Osteoblast (primary cell): Measurements from ENCODE around the gene KIF21B. TPM values are rescaled to one million over a fixed set of nuclear protein-coding genes. Genes with fewer than 3 reads are reported as not detected.

Experiments
- DNase-seq: peaks from one replicate; pipeline ENCODE4 v3.0.0; 2011; ENCODE audit warnings: low spot score, mixed read lengths; ENCODE audit not compliant: insufficient read length; ENCODE audit errors: missing footprints
- H2AFZ ChIP-seq: 2 replicates; pipeline ENCODE4 v1.6.0; 2011; ENCODE audit warnings: mild to moderate bottlenecking, low read length
- H3K27ac ChIP-seq: 2 replicates; pipeline ENCODE4 v1.5.1; 2011; ENCODE audit warnings: mild to moderate bottlenecking, low read depth, low read length, moderate library complexity
- H3K27me3 ChIP-seq: 2 replicates; pipeline ENCODE4 v1.6.0; 2012; ENCODE audit warnings: mild to moderate bottlenecking, control low read depth, inconsistent platforms, low read length, moderate library complexity; ENCODE audit not compliant: insufficient read depth
- H3K36me3 ChIP-seq: 2 replicates; pipeline ENCODE4 v1.5.1; 2011; ENCODE audit warnings: mild to moderate bottlenecking, low read length, control low read depth, moderate library complexity; ENCODE audit not compliant: insufficient read depth
- H3K4me1 ChIP-seq: 2 replicates; pipeline ENCODE4 v1.5.1; 2011; ENCODE audit warnings: mild to moderate bottlenecking, low read length, control low read depth, moderate library complexity; ENCODE audit not compliant: insufficient read depth
- H3K4me2 ChIP-seq: 2 replicates; pipeline ENCODE4 v1.6.0; 2011; ENCODE audit warnings: mild to moderate bottlenecking, low read length; ENCODE audit not compliant: insufficient read depth
- H3K4me3 ChIP-seq: fragments of 200-600 bp; sonication (generic); 3 replicates; pipeline ENCODE4 v1.5.1; 2012; ENCODE audit warnings: mild to moderate bottlenecking, low read length, inconsistent platforms; ENCODE audit not compliant: insufficient read depth
- H3K79me2 ChIP-seq: 2 replicates; pipeline ENCODE4 v1.6.0; 2012; ENCODE audit warnings: mild to moderate bottlenecking, low read length, control low read depth, inconsistent platforms; ENCODE audit not compliant: insufficient read depth
- H3K9me3 ChIP-seq: 2 replicates; pipeline ENCODE4 v1.5.1; 2011; ENCODE audit warnings: low read depth, low read length, control low read depth
- H4K20me1 ChIP-seq: 2 replicates; pipeline ENCODE4 v1.6.0; 2012; ENCODE audit warnings: mild to moderate bottlenecking, low read length, control low read depth; ENCODE audit not compliant: insufficient read depth
- total RNA-seq: library from RNA; depleted of rRNA; stranded (reverse); fragments of >200 nt; gene quantifications from 2 replicates; pipeline ENCODE4 v1.2.3, GENCODE V29; 2012
- TF ChIP-seq, protein P1 (sequence below): IDR thresholded peaks from 2 replicates; pipeline ENCODE4 v1.5.1; 2011; ENCODE audit warnings: mild to moderate bottlenecking, low read depth, low read length, moderate library complexity; ENCODE audit errors: extremely low read depth

Gene KIF21B
- total RNA-seq, 1 donor, result under 0.01 TPM

DNA sequence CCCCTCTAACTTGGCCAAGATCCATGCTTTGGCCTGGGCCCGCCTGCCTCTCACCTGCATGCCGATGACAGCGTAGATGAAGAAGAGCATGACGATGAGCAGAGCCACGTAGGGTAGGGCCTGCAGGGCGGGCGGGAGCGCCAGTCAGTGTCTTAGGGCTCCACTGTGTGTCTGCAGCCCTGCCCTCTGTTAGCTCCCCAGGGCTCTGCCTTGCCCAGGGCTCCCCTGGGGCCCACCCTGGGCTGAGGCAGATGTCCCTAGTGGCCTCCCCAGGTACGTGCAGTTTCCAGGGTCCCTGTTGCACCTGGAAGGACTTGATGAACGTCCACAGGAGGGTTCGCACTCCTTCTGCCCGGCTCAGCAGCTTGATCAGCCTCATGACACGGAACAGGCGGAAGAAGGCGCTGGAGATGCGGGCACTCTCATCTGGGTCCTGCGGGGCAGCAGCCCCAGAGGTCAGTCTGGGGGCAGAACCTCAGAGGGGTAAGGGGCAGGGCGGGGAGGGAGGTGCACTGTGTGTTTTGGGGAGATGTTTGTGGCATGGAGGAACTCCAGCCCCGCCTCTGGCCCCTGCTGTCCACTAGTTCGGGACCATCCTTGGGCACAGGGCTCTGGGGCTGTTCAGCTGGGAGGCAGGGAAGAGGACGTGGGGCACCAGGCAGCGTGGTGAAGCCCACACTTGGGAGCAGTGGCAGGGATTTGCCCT is 29.8 kb upstream of the KIF21B start:
- TF ChIP-seq, protein P1, sequence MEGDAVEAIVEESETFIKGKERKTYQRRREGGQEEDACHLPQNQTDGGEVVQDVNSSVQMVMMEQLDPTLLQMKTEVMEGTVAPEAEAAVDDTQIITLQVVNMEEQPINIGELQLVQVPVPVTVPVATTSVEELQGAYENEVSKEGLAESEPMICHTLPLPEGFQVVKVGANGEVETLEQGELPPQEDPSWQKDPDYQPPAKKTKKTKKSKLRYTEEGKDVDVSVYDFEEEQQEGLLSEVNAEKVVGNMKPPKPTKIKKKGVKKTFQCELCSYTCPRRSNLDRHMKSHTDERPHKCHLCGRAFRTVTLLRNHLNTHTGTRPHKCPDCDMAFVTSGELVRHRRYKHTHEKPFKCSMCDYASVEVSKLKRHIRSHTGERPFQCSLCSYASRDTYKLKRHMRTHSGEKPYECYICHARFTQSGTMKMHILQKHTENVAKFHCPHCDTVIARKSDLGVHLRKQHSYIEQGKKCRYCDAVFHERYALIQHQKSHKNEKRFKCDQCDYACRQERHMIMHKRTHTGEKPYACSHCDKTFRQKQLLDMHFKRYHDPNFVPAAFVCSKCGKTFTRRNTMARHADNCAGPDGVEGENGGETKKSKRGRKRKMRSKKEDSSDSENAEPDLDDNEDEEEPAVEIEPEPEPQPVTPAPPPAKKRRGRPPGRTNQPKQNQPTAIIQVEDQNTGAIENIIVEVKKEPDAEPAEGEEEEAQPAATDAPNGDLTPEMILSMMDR, result no peak
- no peaks in the 10 kb centered on the region for H4K20me1 ChIP-seq
- H3K36me3 ChIP-seq, result no peaks in the 10 kb centered on the region
- no peak overlapping the region for H2AFZ ChIP-seq
- H3K9me3 ChIP-seq, result no peaks in the 10 kb centered on the region
- no peak overlapping the region for H3K4me2 ChIP-seq
- no peak overlapping the region for H3K4me3 ChIP-seq
- peak; percentile 57 for DNase-seq
- H3K27ac ChIP-seq, result no peak overlapping the region
- peaks cover 42% of the 10 kb centered on the region for H3K27me3 ChIP-seq
- peaks cover 7% of the 10 kb centered on the region for H3K4me1 ChIP-seq
- H3K79me2 ChIP-seq, result no peaks in the 10 kb centered on the region

DNA sequence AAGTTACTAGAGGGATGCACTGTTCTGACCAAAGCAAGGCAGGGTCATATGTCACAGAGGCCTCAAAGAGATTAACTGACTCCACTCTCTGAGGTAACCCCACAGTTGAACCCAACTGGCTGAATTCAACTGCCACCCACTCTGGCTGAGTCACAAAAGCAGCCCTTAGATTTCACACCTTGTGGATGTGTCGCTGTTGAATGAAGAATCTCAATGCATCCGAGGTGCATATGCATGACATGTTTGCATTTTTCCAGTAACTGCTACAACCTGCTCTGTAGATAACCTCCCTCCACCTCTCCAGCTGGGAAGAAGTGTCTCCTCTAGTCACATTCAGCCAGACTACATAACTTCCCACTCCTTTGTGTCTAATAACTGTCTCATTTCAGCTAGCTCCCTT is 27.9 kb upstream of the KIF21B start:
- Histone ChIP-seq H3K9me3 (no peaks in the 10 kb centered on the region), H3K4me1 (peaks cover 7% of the 10 kb centered on the region), H3K4me3 (no peak overlapping the region), H3K36me3 (no peaks in the 10 kb centered on the region), H4K20me1 (no peaks in the 10 kb centered on the region), H3K4me2 (no peak overlapping the region), H2AFZ (no peak overlapping the region), H3K27ac (no peak overlapping the region), H3K27me3 (peaks cover 56% of the 10 kb centered on the region), H3K79me2 (no peaks in the 10 kb centered on the region)
- TF ChIP-seq, protein P1, result no peak
- peak; percentile 9 for DNase-seq

DNA sequence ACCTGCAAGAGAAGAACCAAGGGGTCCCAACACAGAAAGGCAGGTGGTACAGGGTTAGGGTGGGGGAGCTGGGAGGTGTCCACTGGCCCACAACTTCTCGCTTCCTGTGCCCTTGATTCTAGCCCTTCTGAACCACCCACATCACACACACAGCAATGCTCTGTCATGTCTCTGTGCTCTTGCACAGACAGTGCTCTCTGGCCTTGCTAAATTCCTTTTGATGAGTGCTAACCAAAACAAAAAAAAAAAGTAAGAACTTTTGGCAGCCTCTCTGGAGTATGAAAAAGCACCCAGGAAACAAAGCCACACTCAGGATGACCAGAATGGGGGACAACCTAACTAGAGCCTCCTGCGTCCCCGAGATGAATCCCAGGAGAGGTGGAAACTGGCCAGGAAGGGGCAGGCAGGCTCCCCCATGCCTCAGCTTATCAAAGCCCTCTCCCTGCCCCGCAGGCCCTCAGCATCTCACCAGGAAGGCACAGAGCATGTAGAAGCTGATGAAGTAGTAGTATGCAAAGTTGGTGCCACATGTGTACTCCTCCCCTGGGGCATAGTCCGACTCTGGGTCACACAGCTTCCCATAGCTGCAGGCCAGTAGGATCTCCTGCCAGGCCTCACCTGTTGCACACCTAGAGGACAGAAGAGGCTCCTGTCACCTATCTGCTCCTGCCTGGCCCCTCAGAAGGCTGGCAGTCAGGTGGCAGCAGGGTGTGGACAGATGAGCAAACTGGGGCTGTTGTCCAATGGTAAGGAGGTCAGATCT is 27.2 kb upstream of the KIF21B start:
- Histone ChIP-seq H2AFZ (no peak overlapping the region), H3K79me2 (no peaks in the 10 kb centered on the region), H4K20me1 (no peaks in the 10 kb centered on the region), H3K4me3 (no peak overlapping the region), H3K4me2 (no peak overlapping the region), H3K27ac (no peak overlapping the region), H3K36me3 (no peaks in the 10 kb centered on the region), H3K4me1 (peaks cover 7% of the 10 kb centered on the region), H3K9me3 (no peaks in the 10 kb centered on the region), H3K27me3 (peaks cover 52% of the 10 kb centered on the region)
- DNase-seq, result peak; percentile 87
- TF ChIP-seq, protein P1, result no peak

DNA sequence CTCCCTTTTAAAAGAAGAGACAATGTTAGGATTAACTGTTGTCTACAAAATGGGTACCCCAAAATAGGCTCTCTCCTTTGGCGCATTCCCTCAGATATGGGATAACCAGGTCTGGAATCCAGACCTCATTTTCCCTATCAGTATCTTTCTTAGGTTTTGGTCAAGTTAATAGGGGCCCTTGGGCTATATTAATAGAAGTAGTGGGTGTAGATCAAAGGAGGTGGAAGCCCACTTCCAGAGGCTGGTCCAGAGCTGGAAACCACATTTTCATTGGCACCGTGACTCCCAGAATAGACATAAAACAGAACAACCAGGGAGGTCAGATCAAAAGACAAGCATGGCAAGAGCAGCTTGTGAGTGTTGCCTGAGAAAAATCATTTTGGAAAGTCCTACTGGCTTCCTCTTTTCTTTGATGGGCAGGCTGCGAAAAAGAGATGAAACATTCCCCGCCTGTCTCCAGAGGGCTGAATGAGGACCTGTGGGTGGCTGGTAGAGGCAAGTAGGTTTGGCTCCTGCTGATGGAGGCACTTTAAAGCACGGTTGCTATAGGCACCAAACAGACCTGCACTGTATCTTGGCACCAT is 25.8 kb upstream of the KIF21B start:
- TF ChIP-seq, protein P1, result no peak
- Histone ChIP-seq H3K27ac (no peak overlapping the region), H3K4me1 (peaks cover 7% of the 10 kb centered on the region), H2AFZ (no peak overlapping the region), H3K79me2 (no peaks in the 10 kb centered on the region), H4K20me1 (no peaks in the 10 kb centered on the region), H3K27me3 (peaks cover 41% of the 10 kb centered on the region), H3K9me3 (no peaks in the 10 kb centered on the region), H3K36me3 (no peaks in the 10 kb centered on the region), H3K4me2 (no peak overlapping the region), H3K4me3 (no peak overlapping the region)
- peak; percentile 38 for DNase-seq
